ENCODE data around the gene LIAS.

The LIAS gene

DNA sequence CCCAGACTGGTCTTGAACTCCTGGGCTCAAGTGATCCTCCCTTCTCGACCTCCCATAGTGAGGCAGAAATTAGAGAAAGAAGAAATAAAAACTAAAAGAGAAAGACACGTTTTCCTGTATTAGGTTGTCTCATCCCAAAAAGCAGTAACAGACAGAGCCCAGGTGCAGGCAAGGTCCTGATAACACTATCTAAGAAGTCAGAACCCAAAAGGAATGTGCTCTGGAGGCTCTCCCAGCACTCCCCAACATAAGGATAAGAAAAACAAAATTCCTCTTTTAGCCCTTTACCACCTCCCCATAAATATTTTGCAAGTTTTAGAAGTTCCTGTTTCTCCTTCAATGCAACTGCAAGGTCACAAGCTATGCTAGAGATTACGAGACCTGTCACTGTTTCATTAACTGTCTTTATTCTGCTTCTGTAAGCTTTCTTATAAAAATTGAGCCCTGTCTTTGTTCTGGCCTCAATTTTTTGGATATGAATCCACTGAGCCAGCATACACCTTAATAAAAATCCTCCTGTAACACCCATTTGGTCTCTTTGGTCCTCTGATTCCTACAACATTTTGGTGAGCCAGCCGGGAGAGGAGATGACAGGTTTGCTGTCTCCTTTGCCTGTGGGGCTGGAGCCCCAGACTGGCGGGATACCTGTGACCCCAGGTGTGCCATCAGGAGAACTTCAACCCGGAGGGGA, 25.9 kb downstream of the LIAS start:
- Histone ChIP-seq H3K4me3 (ENCODE audit: low read depth, low read length) (no peak overlapping the region), H3K27ac (no peak overlapping the region), H3K27me3 (ENCODE audit: control insufficient read depth, insufficient read depth, low read length) (no peaks in the 10 kb centered on the region), H3K9ac (no peak overlapping the region), H3K4me2 (ENCODE audit: low read length) (no peak overlapping the region), H2AFZ (no peak overlapping the region), H3K36me3 (ENCODE audit: control insufficient read depth, insufficient read depth, low read length) (no peaks in the 10 kb centered on the region), H3K79me2 (no peaks in the 10 kb centered on the region), H3K4me1 (no peaks in the 10 kb centered on the region), H3K9me3 (ENCODE audit: control insufficient read depth, low read length) (no peaks in the 10 kb centered on the region)
- TF ChIP-seq, protein P1, sequence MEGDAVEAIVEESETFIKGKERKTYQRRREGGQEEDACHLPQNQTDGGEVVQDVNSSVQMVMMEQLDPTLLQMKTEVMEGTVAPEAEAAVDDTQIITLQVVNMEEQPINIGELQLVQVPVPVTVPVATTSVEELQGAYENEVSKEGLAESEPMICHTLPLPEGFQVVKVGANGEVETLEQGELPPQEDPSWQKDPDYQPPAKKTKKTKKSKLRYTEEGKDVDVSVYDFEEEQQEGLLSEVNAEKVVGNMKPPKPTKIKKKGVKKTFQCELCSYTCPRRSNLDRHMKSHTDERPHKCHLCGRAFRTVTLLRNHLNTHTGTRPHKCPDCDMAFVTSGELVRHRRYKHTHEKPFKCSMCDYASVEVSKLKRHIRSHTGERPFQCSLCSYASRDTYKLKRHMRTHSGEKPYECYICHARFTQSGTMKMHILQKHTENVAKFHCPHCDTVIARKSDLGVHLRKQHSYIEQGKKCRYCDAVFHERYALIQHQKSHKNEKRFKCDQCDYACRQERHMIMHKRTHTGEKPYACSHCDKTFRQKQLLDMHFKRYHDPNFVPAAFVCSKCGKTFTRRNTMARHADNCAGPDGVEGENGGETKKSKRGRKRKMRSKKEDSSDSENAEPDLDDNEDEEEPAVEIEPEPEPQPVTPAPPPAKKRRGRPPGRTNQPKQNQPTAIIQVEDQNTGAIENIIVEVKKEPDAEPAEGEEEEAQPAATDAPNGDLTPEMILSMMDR (IDR thresholded peaks at IDR 0.05) = no peak

- TF ChIP-seq, protein P1 (IDR thresholded peaks at IDR 0.05) = no peak
- Histone ChIP-seq H3K4me3 (ENCODE audit: low read depth, low read length) (no peak overlapping the region), H2AFZ (no peak overlapping the region), H3K27ac (no peak overlapping the region), H3K27me3 (ENCODE audit: control insufficient read depth, insufficient read depth, low read length) (no peaks in the 10 kb centered on the region), H3K79me2 (no peaks in the 10 kb centered on the region), H3K4me2 (ENCODE audit: low read length) (no peak overlapping the region), H3K36me3 (ENCODE audit: control insufficient read depth, insufficient read depth, low read length) (no peaks in the 10 kb centered on the region), H3K9ac (no peak overlapping the region), H3K9me3 (ENCODE audit: control insufficient read depth, low read length) (no peaks in the 10 kb centered on the region), H3K4me1 (no peaks in the 10 kb centered on the region)
Measured at GRCh38 chr4:39486221-39486804, 27.5 kb downstream of the LIAS start.

GRCh38 chr4:39490322-39490721, 31.5 kb downstream of the LIAS start:
- Histone ChIP-seq H2AFZ (peak overlapping the region; percentile 33), H3K4me2 (ENCODE audit: low read length) (no peak overlapping the region), H3K4me3 (ENCODE audit: low read depth, low read length) (no peak overlapping the region), H3K36me3 (ENCODE audit: control insufficient read depth, insufficient read depth, low read length) (no peaks in the 10 kb centered on the region), H3K9me3 (ENCODE audit: control insufficient read depth, low read length) (no peaks in the 10 kb centered on the region), H3K79me2 (no peaks in the 10 kb centered on the region), H3K27ac (no peak overlapping the region), H3K27me3 (ENCODE audit: control insufficient read depth, insufficient read depth, low read length) (no peaks in the 10 kb centered on the region), H3K4me1 (no peaks in the 10 kb centered on the region), H3K9ac (no peak overlapping the region)
- TF ChIP-seq, protein P1 (IDR thresholded peaks at IDR 0.05) = no peak

DNA sequence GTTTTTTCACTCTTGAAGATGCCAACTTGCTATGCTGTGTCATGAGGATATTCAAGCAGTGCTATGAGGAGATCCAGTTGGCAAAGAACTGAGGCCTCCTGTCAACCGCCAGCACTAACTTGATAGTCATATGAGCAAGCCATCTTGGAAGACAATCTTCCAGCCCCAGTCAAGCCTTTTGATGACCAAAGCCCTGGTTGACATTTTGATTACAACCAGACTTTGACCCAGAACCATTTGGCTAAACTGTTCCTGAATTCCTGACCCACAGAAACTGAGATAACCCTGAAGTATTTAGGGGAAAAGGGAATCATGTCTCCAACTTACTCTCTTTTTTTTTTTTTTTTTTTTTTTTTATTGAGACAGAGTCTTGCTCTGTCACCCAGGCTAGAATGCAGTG, 35.5 kb downstream of the LIAS start:
- H3K27me3 ChIP-seq (ENCODE audit: control insufficient read depth, insufficient read depth, low read length) = no peaks in the 10 kb centered on the region
- TF ChIP-seq, protein P1 (IDR thresholded peaks at IDR 0.05) = no peak
- no peak overlapping the region for H3K27ac ChIP-seq
- no peak overlapping the region for H3K9ac ChIP-seq
- no peak overlapping the region for H2AFZ ChIP-seq
- H3K79me2 ChIP-seq = no peaks in the 10 kb centered on the region
- no peak overlapping the region for H3K4me3 ChIP-seq (ENCODE audit: low read depth, low read length)
- H3K4me1 ChIP-seq = no peaks in the 10 kb centered on the region
- no peaks in the 10 kb centered on the region for H3K9me3 ChIP-seq (ENCODE audit: control insufficient read depth, low read length)
- no peak overlapping the region for H3K4me2 ChIP-seq (ENCODE audit: low read length)
- H3K36me3 ChIP-seq (ENCODE audit: control insufficient read depth, insufficient read depth, low read length) = no peaks in the 10 kb centered on the region
